GM12872 (cell line): ENCODE data around the gene MUC2.

Experiments used
- TF ChIP-seq, protein P1 (sequence below): IDR thresholded peaks from 3 replicates; pipeline ENCODE4 v1.5.1; 2011; ENCODE audit warnings: low read depth, mild to moderate bottlenecking, low read length, moderate library complexity; ENCODE audit not compliant: insufficient read depth

Gene MUC2

DNA sequence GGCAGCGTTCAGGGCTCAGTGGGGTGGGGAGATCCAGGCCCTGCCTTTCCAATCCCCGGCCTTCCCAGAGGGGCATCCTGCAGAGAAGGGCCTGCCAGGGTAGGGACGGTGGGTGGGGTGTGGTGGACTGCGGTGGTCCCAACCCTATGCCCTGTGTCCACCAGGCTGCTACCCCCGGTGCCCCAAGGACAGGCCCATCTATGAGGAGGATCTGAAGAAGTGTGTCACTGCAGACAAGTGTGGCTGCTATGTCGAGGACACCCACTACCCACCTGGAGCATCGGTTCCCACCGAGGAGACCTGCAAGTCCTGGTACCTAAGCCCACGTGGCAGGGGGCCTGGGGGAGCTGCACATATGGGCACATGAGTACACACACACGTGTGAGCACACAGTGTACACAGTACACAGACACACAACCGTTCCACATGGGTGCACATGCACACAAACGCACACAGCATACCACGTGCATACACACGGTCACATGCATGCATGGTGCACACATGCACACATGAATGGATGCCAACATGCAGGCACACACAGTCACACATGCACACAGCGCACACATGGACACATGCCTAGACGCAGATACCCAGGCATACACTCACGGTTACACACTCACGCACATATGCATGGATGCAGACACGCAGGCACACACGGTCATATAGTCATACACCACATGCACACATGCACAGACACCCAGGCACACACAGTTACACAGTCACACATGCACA lies 16.1 kb downstream of the MUC2 start:
- TF ChIP-seq, protein P1, sequence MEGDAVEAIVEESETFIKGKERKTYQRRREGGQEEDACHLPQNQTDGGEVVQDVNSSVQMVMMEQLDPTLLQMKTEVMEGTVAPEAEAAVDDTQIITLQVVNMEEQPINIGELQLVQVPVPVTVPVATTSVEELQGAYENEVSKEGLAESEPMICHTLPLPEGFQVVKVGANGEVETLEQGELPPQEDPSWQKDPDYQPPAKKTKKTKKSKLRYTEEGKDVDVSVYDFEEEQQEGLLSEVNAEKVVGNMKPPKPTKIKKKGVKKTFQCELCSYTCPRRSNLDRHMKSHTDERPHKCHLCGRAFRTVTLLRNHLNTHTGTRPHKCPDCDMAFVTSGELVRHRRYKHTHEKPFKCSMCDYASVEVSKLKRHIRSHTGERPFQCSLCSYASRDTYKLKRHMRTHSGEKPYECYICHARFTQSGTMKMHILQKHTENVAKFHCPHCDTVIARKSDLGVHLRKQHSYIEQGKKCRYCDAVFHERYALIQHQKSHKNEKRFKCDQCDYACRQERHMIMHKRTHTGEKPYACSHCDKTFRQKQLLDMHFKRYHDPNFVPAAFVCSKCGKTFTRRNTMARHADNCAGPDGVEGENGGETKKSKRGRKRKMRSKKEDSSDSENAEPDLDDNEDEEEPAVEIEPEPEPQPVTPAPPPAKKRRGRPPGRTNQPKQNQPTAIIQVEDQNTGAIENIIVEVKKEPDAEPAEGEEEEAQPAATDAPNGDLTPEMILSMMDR: no peak

DNA sequence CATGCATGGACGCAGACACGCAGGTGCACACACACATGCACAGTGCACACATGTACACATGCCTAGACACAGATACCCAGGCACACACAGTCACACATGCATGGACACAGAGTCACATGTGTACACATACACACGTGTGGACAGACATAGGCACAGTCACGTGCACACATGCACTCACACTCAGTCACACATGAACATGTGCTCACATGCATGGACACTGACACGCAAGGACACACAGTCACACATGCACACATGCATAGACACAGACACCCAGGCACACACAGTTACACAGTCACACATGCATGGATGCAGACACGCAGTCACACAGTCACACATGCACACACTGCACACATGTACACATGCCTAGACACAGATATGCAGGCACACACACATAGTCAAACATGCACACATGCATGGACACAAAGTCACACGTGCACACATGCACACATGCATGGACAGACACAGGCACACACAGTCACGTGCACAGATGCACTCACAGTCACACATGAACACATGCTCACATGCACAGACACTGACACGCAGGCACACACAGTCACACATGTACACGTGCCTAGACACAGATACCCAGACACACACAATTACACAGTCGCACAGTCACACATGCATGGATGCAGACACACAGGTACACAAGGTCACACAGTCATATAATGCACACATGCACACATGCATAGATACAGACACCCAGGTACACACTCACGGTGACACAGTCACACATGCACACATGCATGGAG lies 16.8 kb downstream of the MUC2 start:
- TF ChIP-seq, protein P1: no peak

DNA sequence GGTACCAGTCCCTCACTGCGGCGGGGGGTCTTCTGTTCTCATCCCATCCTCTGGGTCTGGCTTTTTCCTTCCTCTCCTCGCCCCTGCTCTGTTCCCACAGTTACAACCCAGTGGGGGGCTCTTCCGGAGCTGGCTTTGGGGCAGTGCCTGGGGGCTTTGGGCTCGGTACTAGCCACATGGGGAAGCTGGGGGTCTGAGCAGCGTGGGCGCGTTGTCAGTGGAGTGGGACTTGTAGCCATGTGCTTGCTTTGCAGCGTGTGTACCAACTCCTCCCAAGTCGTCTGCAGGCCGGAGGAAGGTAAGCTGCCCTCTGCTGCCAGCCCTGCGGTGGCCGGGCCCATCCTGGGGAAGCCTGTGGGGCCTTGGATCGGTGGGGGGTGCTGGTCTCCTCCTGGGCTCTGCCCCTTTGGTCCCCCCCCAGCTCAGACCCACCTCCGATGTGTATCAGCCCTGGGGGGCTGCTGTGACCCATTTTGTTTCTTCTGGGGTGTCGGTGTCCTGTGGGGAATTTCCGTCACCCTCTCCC lies 17.5 kb downstream of the MUC2 start:
- TF ChIP-seq, protein P1: no peak

DNA sequence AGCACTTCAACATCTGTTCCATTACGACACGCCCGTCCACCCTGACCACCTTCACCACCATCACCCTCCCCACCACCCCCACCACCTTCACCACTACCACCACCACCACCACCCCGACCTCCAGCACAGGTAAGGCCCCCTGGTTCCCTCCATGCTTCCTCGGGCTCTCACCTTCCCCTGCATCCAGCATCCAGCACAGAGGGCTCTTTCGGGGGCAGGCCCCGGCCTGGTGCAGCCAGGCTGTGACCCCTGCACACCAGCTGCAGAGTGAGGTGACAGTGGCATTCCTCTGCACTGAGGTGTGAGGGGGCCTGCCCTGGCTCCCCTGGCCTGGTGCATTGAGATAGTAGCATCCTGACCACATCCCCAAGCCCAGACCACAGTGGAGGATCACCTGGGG lies 18.2 kb downstream of the MUC2 start:
- TF ChIP-seq, protein P1: no peak

DNA sequence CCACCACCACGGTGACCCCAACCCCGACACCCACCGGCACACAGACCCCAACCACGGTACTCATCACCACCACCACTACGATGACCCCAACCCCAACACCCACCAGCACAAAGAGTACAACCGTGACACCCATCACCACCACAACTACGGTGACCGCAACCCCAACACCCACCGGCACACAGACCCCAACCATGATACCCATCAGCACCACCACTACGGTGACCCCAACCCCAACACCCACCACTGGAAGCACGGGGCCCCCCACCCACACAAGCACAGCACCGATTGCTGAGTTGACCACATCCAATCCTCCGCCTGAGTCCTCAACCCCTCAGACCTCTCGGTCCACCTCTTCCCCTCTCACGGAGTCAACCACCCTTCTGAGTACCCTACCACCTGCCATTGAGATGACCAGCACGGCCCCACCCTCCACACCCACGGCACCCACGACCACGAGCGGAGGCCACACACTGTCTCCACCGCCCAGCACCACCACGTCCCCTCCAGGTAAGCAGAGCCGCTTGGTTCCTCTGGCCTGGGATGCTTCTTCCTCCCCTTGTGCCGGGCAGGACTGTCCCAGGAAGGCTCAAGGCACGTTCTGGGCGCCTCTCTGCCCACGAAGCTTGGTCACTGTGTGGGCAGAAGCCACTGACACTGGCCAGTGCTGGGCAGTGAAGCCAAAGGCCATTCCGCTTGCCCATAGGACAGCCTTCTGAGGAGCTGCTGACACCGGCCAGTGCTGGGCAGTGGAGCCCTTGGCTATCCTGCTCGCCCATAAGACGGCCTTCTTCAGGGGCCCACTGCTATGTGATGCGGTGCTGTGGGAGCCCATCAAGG lies 25.1 kb downstream of the MUC2 start:
- TF ChIP-seq, protein P1: no peak

DNA sequence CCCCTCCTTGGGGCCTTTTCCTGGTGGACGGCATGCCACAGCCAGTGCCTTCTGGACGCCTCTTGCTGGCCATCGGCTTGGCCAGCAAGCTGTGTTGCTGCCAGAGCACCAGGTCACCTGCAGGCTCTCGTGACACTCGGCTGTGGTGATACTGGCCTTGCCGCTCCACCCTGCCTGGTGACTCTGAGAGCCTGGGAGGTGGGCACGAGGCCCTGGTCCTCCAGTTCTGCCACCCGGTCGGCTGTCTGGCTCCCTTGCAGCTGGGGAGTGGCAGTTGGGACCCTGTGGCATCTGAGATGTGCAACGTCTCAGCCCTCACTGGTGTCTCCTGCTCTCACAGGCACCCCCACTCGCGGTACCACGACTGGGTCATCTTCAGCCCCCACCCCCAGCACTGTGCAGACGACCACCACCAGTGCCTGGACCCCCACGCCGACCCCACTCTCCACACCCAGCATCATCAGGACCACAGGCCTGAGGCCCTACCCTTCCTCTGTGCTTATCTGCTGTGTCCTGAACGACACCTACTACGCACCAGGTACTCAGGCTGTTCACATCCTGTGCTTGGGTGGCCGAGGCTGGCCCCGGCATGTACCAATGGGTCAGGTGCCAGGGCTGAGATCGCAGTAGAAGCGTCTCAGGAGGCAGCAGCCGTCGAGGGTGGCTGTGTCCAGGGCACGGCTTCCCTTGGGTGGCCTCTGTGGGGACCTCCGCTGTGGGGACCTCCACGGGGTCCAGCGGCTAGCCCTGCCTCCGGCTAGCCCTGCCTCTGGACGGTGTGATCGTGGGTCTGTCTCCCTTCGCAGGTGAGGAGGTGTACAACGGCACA lies 26.0 kb downstream of the MUC2 start:
- TF ChIP-seq, protein P1: no peak
